GM11168 (cell line): ENCODE measurements around the gene SLC2A1.

Experiments used
- in situ Hi-C: fragments of 300-500 bp; cut with MboI; formaldehyde crosslinking; loops from one replicate; pipeline ENCODE4 v1.12.0; 2022; ENCODE audit warnings: low sequenced_read_pairs; ENCODE audit not compliant: unreplicated experiment

The SLC2A1 gene

DNA sequence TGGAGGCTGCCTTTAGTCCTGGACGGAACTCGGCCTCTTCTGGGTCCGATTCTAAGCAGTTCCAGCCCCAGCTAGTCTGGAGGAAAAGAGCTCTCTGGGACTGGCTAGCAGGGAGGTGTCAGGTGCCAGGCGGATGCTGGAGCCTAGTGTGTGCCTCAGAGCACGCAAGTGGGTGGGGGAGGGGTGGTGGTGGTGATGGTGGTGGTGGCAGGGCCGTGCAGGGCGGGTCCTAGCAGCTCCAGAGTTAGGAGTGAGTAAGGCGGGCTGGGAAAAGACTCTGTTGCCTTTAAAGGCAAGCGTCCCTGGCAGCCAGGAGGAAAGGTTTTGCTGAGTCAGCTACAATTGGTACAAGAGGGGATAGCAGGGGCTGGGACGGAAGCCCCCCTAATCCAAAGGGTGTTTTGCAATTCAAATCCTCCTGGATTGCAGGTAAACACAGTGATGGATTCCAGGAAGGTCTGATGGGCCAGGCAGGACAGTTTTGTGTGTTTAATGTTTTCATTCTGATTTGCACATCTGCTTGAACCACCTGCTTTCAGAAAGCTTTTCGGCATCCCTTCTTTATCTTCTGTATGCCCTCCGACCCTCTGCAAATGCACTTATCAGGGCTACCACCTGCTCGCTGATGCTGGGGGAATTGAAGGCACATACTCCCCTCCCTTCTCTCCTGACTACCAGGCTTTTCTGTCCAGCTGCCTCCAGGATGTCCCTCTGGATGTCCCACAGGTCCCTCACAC lies 4.1 kb upstream of the SLC2A1 start:
- in situ Hi-C loops: no loop called here

DNA sequence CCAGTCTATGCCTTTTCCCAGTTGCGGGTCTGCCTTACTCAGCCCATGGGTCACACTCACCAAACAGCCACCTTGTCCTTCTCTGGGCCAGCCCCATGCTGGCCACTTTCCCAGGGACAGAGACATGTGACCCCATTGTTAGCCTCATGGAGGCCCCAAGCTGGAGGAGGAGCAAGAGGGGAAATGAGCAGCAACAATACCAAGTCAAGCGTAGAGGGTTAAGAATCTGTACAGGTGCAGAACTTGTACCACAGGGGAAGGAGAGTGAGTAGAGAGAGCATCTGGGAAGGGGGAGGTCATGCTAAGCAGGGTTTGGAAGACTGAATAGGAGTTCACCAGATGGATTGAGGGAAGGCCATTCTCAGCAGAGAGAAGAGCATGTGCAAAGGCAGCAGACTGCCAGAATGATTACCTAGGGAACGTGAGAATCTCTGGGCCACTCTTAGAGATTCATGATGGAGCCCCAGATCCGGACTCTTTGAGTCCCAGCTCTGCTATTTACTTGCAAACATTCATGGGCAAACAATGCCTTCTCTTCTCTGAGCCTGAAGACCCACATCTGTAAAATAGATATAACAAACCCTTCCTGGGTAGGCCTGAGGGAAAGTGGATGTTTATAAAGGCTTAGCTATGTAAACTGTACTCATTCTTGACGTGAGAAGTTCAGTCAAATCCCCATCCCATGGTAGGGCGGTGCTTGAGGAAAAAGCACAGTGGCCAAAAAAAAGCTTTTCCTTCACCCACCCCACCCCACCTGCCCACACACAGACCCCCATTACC lies 2.8 kb upstream of the SLC2A1 start:
- in situ Hi-C loops: no loop called here

DNA sequence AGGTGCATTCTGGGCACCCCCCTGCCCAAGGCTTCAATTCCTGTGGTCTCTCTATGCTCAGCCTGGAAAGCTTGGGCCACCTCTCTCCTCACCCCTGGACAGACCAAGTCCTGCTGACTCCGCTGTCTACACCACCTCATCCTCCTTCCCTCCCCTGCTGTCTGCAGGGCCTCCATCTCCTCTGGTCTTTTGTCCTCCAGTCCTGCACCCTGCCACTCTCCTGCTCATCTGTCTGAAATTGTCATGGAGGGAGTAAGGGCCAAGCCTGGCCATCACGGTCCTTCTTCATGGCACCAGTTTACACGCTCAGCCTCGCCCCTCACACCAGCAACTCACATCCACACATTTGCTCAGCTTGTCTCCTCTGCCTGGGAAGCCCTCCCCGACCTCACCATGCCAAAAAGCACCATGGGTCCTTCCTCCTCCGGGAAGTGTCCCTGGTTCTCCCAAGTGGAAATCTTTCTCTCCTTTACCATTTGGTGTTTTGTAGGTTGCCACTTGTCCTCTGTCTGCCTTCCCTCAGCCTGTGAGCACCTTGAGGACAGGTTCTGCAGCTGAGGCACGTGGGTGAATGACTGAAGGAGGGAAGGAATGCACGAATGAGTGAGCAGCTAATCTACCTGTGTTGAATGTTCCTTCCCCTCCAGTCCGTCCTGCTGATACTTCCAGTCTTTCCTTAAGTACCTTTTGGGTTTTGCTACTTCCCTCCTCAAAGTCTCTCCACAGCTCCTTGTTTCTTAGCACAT lies 2.1 kb upstream of the SLC2A1 start:
- in situ Hi-C loops: no loop called here

DNA sequence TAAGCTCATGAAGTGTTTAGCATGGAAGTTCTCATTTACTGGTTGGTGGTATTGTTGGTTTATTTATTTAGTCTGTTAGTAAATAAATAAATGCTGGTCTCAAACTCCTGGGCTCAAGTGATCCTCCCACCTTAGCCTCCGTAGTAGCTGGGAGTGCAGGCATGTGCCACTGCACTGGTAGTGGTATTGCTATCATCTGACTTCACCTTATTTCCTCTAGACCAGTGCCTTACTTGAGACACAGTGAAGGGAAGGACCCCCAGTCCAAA lies 1.4 kb upstream of the SLC2A1 start:
- in situ Hi-C loops: no loop called here

DNA sequence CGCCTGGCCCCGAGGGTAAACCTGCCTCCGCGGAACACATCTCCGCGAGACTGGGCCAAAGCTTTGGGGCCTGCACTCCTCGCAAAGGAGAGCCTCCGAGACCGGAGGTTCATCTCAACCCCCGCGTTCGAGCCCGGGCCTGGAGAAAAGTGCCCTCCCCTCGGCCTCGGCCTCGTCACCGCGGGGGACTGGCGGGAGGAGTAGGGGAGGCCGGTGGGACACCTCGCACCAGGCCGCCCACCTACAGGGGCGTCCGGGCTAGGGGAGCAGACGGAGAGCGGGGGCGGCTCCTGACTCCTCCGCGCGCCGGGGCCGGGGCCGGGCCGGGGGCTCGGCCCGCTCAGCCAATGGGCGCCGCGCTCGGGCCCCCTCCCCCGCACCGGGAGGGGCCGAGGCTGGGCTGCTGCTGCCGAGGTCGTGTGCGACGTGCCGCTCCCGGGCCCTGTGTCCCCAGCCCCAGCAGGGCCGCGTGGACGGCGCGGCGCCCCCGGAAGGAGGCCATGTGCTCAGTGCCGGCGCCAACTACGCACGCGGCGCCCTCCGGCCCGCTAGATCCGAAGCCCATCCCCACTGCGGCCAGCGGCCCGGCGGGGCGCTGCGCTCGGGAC lies 684 bp downstream of the SLC2A1 start:
- in situ Hi-C loops: no loop called here

DNA sequence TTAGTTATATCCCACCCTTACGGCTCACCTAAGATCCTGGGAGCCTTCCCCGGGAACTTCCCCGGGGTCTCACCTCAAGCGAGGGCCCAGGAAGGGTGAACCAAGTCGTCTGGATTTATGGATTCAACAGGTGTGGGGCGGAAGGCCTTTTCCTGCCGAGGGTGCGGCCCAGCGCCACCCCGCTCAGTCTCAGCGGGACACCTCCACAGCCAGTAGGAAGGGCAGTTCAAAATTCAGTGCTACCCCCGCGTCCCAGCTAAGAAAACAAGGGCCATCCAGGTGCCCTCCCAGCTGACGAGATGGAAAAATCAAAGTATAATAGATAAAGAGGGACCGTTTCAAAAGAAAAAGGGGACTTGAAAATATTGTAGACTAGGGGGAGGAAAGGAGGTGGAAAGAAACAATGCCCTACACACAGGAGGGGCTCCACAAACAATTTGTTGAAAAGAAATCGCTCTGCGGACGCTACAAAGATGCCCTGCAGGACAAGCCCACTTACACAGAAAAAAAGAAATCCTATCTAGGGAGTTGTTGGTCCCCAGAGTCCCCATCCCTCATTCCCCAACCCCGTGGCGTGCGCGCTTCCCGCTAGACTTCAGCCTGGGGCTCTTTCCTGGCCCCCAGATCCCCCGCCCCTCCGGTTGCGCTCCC lies 1.3 kb downstream of the SLC2A1 start:
- in situ Hi-C loops: no loop called here

DNA sequence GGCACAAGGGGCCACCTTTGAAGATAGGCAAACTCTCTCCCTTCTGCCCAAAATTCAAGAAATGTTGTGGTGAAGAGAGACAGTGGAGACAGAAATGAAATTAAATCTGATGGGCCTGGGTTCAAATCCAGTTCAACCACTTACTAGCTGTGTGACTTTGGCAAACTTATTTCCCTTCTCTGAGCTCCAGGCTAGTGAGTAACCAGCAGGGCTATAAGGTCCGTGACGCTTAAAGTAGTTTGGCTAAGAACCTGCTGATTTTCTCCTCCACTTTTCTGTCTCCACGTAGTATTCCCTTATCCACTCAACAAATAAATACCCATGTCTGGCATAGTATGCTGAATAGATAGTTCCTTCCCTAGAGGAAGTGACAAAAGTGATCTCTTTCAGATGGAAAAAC lies 1.9 kb downstream of the SLC2A1 start:
- in situ Hi-C loops: no loop called here

DNA sequence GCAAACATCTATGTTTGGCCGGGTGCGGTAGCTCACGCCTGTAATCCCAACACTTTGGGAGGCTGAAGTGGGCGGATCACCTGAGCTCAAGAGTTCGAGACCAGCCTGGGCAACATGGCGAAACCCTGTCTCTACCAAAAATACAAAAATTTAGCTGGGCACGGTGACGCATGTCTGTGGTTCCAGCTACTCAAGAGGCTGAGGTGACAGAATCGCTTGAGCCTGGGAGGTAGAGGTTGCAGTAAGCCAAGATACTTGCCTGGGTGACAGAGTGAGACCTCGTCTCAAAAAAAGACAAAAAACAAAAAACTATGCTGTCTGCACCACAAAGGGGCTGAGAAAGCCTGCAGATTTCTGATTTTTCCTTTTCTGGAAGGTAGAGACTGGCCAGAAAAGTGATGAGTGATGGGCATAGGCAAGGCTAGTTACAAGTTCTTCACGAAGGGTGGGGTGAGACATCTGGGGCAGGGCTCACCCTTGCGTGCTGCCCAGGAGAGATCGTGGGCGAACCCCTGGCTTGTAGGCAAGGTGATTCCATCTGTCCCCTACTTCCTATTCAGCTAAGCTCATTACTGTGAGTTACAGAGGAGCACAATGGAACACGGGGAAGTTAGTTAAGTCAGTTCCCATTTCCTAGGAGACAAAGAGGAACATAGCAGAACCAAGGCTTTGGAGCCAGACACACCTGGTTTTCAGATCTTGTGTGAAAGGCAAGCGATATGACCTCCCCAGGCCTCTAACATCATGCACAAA lies 3.2 kb downstream of the SLC2A1 start:
- in situ Hi-C loops: no loop called here

DNA sequence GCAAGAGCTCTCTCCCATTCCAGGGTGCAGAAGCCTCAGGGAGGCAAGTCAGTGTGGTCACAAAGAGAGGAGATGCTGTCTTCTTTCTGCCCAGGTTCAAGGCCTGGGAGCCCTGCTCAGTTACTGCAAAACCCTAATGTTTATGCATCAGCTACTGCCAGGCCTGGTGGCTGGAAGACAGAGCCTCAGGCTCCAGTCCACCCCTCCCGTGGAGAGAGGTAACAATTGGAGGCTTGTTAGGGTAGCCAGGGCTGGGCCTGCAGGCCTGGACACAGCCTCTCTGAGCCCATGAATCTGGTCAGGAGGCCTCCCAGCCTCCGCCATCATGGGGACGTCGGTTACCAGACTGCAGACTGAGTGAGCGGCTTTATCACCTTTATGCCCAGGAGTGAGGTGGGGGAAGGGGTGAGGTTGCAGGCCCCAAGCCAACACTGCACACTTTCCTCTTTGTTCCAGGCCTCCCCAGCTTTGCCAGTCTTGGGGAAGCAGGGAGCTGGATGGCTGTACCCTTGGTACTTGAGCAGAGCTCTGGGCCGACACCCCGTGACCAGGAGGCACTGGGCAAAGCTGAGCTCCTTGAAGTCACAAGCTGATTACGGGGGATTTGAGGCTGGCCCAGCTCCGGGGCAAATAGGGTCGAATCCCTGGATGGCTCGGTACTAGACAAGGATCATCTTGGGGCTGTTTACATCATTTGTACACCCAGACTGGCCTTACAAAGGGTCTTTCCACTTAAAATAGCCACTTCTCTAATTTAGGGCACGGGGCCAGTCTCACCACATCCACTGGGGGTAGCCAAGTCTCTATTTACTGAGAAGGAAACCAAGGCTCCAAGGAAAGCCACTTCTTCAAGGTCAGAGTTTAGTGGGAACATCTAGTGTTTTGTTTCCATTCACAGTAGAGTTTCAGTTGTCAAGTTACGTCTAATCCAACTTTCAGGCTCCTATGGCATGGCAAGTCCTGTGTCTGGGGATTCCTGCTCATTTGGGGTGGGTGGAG lies 5.2 kb downstream of the SLC2A1 start:
- in situ Hi-C loops: no loop called here

DNA sequence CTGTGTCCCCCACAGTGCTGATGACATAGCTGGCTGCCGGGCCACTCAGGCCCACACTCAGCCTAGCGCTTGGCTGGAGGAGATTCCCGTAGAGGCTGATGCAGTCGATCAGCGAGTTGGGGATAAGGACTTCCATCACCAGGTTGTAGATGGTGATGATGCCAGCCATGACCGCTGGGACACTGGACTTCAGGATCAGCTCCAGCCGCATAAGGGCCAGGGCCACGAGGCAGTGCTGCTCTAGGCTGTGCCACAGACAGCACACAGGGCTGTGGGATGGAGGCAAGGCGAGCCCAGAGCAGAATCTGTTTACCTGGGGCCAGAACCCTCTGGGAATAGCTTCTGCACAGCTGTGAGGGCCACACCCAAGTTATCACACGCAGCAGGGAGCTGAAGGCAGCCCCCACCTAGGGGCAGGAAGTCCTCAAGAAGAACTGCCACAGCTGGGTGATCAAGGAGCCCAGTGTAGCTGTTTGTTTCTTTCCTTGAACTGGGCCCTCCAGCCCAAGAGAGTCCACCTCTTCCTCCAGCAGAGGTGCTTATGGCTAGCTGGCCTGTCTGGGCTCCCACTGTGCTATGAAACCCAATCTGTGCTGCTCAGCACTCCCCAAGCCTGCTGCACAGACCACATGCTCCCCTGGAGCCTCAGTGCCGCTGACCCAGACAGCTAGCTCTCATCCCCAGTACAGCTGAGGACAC lies 6.2 kb downstream of the SLC2A1 start:
- in situ Hi-C loops: no loop called here

DNA sequence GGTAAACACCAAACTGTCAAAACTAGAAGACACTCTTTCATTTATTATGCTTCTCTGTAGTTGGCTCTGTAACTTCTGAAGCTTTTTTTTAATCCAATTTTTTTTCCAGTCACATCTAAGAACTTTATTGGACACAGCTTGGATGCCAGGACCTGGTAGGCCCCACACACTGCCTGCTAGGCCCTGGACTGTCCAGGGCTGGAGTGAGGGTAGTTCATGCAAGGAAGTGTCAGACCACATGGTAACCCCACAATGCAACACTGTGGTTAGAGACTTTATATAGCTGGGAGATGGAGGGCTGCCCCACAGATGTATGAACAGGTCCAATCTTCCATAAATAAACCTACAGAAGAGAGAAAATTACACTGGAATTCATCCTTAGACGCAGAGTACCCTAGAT lies 7.1 kb downstream of the SLC2A1 start:
- in situ Hi-C loops: no loop called here

DNA sequence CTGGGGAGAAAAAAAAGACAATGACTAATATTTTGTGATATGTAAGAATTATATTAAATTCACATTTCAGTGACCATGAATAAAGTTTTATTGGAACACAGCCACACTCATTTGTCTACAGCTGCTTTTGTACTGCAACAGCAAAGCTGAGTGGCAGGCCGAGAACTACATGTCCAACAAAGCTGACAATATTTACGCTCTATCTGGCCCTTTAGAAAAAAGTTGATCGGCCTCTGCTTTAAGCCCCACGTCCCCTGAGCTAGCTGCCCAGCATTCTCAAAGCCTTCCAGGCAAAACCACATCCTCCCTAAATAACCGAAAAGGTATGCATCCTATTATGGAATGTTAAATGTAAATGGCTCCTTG lies 8.6 kb downstream of the SLC2A1 start:
- in situ Hi-C loops: no loop called here

DNA sequence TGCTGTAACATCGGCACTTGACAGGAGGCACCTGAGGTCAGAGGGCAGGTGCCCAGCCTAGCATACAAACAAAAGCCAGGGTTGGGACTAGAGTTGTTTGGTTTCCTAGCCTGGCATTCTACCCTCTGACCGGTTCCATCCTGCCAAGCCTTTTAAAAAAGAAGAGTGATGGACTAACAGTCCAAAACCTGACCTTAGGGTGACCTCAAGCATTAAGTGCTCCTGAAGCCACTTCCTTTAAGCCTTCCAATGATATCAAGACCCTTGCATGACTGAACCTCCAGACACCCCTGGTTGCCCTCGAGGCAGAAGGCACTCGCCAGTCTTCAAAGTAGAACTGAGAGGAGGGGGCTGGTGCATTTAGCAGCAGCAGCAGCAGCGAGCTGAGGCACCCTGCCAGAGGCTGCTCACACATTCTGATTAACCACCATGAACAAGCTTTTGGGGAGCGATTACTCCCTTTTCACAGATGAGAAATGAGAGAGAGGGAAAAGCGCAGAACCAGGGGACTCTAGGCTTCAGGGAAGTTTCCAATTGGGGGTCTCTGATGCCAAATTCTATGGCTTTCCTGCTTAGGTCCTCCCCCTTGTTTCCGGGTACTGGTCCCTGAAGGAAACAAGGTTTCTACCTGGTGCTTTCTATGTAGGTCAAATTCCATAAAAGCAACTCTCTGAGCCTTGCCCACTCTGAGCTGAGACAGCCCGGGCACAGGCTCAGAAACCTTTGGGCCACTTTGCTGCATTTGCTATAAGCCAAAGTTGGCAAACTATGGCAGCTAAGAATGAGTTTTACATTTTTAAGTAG lies 9.2 kb downstream of the SLC2A1 start:
- in situ Hi-C loops: no loop called here

DNA sequence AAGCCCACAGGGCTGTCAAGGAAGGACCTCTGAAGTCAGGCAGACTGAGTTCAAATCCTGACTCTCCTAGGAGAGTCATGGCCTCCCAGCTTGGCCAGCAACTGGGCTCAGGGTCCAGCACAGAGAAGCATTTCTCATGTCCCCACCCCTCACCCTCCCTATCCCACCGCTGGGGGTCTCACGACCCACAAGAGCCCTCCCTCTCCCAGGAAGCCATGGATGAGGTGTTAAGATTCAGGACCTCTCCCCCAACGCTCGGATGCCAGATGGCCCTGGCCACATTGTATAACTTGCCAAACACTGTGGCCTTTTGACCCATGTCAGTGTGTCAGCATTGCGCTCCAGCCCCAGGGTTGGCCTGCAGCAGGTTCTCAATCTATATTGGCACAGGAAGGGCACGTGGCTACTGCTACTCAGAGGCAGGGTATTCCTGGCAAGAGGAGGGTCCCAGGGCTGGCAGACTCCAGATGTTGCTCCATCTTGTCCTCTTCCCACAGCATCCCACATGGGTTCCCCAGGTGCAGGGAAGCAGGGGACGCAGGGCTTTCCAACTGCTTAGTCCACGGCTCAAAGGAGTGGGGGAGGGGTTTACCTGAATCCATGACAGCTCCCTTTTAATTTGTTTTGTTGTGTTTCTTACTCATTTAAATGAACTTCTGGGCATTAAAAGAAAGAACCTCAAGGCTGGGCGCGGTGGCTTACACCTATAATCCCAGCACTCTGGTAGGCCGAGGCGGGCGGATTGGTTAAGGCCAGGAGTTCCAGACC lies 10.5 kb downstream of the SLC2A1 start:
- in situ Hi-C loops: no loop called here

DNA sequence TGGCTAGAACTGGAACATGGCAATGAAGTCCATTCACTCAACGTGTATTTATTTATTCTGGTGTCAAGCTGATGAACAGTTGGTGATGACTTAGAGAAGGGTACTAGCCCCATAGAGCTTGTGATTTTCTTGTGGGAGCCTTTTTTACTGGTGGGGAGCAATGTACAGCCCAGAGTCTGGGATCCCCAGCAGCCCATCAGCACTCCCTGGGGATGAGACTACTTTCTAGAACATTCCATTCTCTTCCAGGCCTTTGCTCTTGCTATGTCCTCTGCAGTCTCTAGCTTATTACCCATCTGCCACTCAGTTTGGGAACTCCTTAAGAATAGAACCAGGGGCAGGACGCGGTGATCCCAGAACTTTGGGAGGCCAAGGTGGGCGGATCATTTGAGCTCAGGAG lies 11.6 kb downstream of the SLC2A1 start:
- in situ Hi-C loops: no loop called here

DNA sequence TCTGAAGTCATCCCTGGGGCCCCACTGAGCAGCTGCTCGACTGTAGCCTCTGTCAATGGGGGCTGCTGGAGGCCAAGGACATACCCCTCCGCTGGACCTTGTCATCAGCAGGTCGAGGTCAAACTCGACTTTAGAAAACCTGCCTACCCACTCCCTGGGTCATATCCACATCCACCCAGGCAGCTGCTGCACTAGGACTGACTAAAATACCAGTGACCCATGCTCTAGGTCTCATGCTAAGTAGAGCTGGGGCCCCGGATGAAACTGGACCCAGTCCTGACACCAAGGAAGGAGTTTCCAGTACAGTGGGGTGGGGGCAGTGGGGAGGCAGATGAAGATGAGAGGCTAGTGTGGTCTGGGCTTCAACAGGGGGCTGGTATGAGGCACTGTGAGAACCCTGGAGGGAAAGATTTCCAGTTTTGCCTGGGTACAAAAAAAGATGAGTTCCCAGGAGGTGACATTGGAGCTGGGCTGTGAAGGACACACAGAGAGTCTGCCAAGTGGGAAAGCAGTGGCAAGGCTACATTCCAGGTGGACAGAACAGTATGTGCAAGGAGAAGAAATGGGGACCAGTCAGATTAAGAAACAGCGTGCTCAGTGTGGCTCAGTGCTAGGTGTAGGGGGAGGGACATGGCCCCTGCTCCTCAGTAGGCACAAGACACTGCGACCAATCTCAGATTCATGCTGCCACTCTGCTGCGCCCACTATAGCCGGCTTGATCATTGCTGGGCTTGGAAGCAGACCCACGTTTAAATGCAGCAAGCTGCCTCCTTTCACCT lies 12.4 kb downstream of the SLC2A1 start:
- in situ Hi-C loops: no loop called here
